Activated CD8-positive, alpha-beta T cell treated with anti-CD3 and anti-CD28 coated beads, Interleukin-2, amount 10 ng/mL, durations not matched to agents 7 days and 5 days (primary cell): ENCODE data around the gene CDK5RAP1. TPM values are rescaled to one million over a fixed set of nuclear protein-coding genes. Genes with fewer than 3 reads are reported as not detected.

Experiments
- ATAC-seq: fragments of 150-1000 bp; cut with Tn5 transposase; one replicate; pipeline ENCODE4 v1.10.0; 2021; ENCODE audit warnings: moderate library complexity
- CTCF ChIA-PET: fragments of 350-600 bp; sonication (Branson Sonifier 250); formaldehyde crosslinking; loops from one replicate; lab custom pipeline; 2021; ENCODE audit warnings: antibody characterized with exemption; lab: Charles Lee
- POLR2A ChIA-PET: fragments of 350-600 bp; sonication (Branson Sonifier 250); formaldehyde crosslinking; loops from one replicate; lab custom pipeline; 2021; ENCODE audit warnings: antibody characterized with exemption; lab: Charles Lee
- DNase-seq: peaks from one replicate; pipeline ENCODE4 v3.0.0-alpha.2; 2020
- H3K27ac Mint-ChIP-seq: one replicate; pipeline ENCODE4 v1.8.0; 2021; ENCODE audit warnings: mild to moderate bottlenecking, mixed read lengths
- H3K27me3 Mint-ChIP-seq: one replicate; pipeline ENCODE4 v1.8.0; 2021; ENCODE audit warnings: low read depth, mixed read lengths
- H3K36me3 Mint-ChIP-seq: one replicate; pipeline ENCODE4 v1.8.0; 2021; ENCODE audit warnings: low read depth, mixed read lengths
- H3K4me1 Mint-ChIP-seq: one replicate; pipeline ENCODE4 v1.8.0; 2021; ENCODE audit warnings: low read depth, mixed read lengths
- H3K4me3 Mint-ChIP-seq: one replicate; pipeline ENCODE4 v1.8.0; 2021; ENCODE audit warnings: mild to moderate bottlenecking, mixed read lengths
- H3K9me3 Mint-ChIP-seq: one replicate; pipeline ENCODE4 v1.8.0; 2022; ENCODE audit warnings: mixed read lengths; ENCODE audit not compliant: insufficient read depth
- total RNA-seq, 2 experiments: library from RNA; stranded (reverse); gene quantifications; one replicate each; pipeline ENCODE4 v1.2.3, GENCODE V29; 2021

CDK5RAP1 gene
- total RNA-seq, 2 experiments from 2014 or later, result 32.9 to 37.5 TPM

- no peak overlapping the region for H3K4me3 Mint-ChIP-seq
- no peak for DNase-seq
- no peaks in the 10 kb centered on the region for H3K4me1 Mint-ChIP-seq
- no peaks in the 10 kb centered on the region for H3K36me3 Mint-ChIP-seq
- CTCF ChIA-PET, result no interaction called here
- no peak for ATAC-seq
- POLR2A ChIA-PET, result no interaction called here
- H3K27me3 Mint-ChIP-seq, result peaks cover 7% of the 10 kb centered on the region
- H3K9me3 Mint-ChIP-seq, result no peaks in the 10 kb centered on the region
- H3K27ac Mint-ChIP-seq, result no peak overlapping the region
Measured at GRCh38 chr20:33337531-33338165, 63.7 kb downstream of the CDK5RAP1 start.

GRCh38 chr20:33337119-33337518, 64.2 kb downstream of the CDK5RAP1 start:
- no peak for DNase-seq
- ATAC-seq, result no peak
- H3K4me3 Mint-ChIP-seq, result no peak overlapping the region
- H3K27me3 Mint-ChIP-seq, result peaks cover 7% of the 10 kb centered on the region
- no peak overlapping the region for H3K27ac Mint-ChIP-seq
- ChIA-PET CTCF (no interaction called here), POLR2A (no interaction called here)
- H3K36me3 Mint-ChIP-seq, result no peaks in the 10 kb centered on the region
- no peaks in the 10 kb centered on the region for H3K4me1 Mint-ChIP-seq
- no peaks in the 10 kb centered on the region for H3K9me3 Mint-ChIP-seq

GRCh38 chr20:33336375-33336774, 64.9 kb downstream of the CDK5RAP1 start:
- Mint-ChIP-seq H3K4me1 (no peaks in the 10 kb centered on the region), H3K9me3 (no peaks in the 10 kb centered on the region), H3K4me3 (no peak overlapping the region), H3K27me3 (peaks cover 7% of the 10 kb centered on the region), H3K36me3 (no peaks in the 10 kb centered on the region), H3K27ac (no peak overlapping the region)
- DNase-seq (no peak), ATAC-seq (no peak)
- ChIA-PET CTCF (no interaction called here), POLR2A (no interaction called here)

GRCh38 chr20:33334111-33334510, 67.2 kb downstream of the CDK5RAP1 start:
- Mint-ChIP-seq H3K27ac (no peak overlapping the region), H3K27me3 (peaks cover 7% of the 10 kb centered on the region), H3K4me1 (no peaks in the 10 kb centered on the region), H3K9me3 (no peaks in the 10 kb centered on the region), H3K4me3 (no peak overlapping the region), H3K36me3 (no peaks in the 10 kb centered on the region)
- no peak for DNase-seq
- CTCF ChIA-PET, result no interaction called here
- no peak for ATAC-seq
- POLR2A ChIA-PET, result no interaction called here

- H3K27me3 Mint-ChIP-seq, result peaks cover 10% of the 10 kb centered on the region
- no peak overlapping the region for H3K27ac Mint-ChIP-seq
- no peaks in the 10 kb centered on the region for H3K36me3 Mint-ChIP-seq
- ChIA-PET POLR2A (no interaction called here), CTCF (no interaction called here)
- ATAC-seq (no peak), DNase-seq (no peak)
- no peaks in the 10 kb centered on the region for H3K9me3 Mint-ChIP-seq
- H3K4me3 Mint-ChIP-seq, result no peak overlapping the region
- H3K4me1 Mint-ChIP-seq, result no peaks in the 10 kb centered on the region
Measured at GRCh38 chr20:33333616-33334015, 67.7 kb downstream of the CDK5RAP1 start.

- Mint-ChIP-seq H3K4me3 (no peak overlapping the region), H3K36me3 (no peaks in the 10 kb centered on the region), H3K4me1 (no peaks in the 10 kb centered on the region), H3K9me3 (no peaks in the 10 kb centered on the region), H3K27me3 (peaks cover 17% of the 10 kb centered on the region), H3K27ac (no peak overlapping the region)
- no peak for DNase-seq
- POLR2A ChIA-PET, result no interaction called here
- no peak for ATAC-seq
- CTCF ChIA-PET, result no interaction called here
Measured at GRCh38 chr20:33332905-33333456, 68.3 kb downstream of the CDK5RAP1 start.

GRCh38 chr20:33328157-33329137, 72.9 kb downstream of the CDK5RAP1 start:
- H3K4me1 Mint-ChIP-seq, result no peaks in the 10 kb centered on the region
- H3K27me3 Mint-ChIP-seq, result peaks cover 13% of the 10 kb centered on the region
- H3K4me3 Mint-ChIP-seq, result no peak overlapping the region
- ChIA-PET POLR2A (no interaction called here), CTCF (no interaction called here)
- H3K27ac Mint-ChIP-seq, result no peak overlapping the region
- ATAC-seq (no peak), DNase-seq (no peak)
- H3K9me3 Mint-ChIP-seq, result no peaks in the 10 kb centered on the region
- no peaks in the 10 kb centered on the region for H3K36me3 Mint-ChIP-seq

GRCh38 chr20:33325350-33325749, 76.0 kb downstream of the CDK5RAP1 start:
- DNase-seq (no peak), ATAC-seq (no peak)
- no peaks in the 10 kb centered on the region for H3K4me1 Mint-ChIP-seq
- ChIA-PET POLR2A (no interaction called here), CTCF (no interaction called here)
- no peak overlapping the region for H3K27ac Mint-ChIP-seq
- H3K36me3 Mint-ChIP-seq, result no peaks in the 10 kb centered on the region
- H3K9me3 Mint-ChIP-seq, result no peaks in the 10 kb centered on the region
- H3K4me3 Mint-ChIP-seq, result no peak overlapping the region
- H3K27me3 Mint-ChIP-seq, result peaks cover 13% of the 10 kb centered on the region

- Mint-ChIP-seq H3K27me3 (peaks cover 5% of the 10 kb centered on the region), H3K4me3 (no peak overlapping the region), H3K9me3 (no peaks in the 10 kb centered on the region), H3K36me3 (no peaks in the 10 kb centered on the region), H3K27ac (no peak overlapping the region), H3K4me1 (no peaks in the 10 kb centered on the region)
- ChIA-PET POLR2A (no interaction called here), CTCF (no interaction called here)
- DNase-seq (no peak), ATAC-seq (no peak)
Measured at GRCh38 chr20:33323236-33323635, 78.1 kb downstream of the CDK5RAP1 start.

GRCh38 chr20:33322456-33322855, 78.9 kb downstream of the CDK5RAP1 start:
- DNase-seq, result no peak
- Mint-ChIP-seq H3K27me3 (peaks cover 4% of the 10 kb centered on the region), H3K36me3 (no peaks in the 10 kb centered on the region), H3K4me1 (no peaks in the 10 kb centered on the region), H3K27ac (no peak overlapping the region), H3K9me3 (no peaks in the 10 kb centered on the region), H3K4me3 (no peak overlapping the region)
- POLR2A ChIA-PET, result no interaction called here
- CTCF ChIA-PET, result interaction anchor here (1.5 kb wide), 1 partner anchor 23 kb away, joined by 4 read pairs; no protein-coding TSS in a partner anchor
- no peak for ATAC-seq

GRCh38 chr20:33320006-33320405, 81.3 kb downstream of the CDK5RAP1 start:
- ChIA-PET POLR2A (interaction anchor here (0.5 kb wide), 1 partner anchor 114 kb away, joined by 3 read pairs; no protein-coding TSS in a partner anchor), CTCF (no interaction called here)
- Mint-ChIP-seq H3K27ac (no peak overlapping the region), H3K27me3 (peaks cover 2% of the 10 kb centered on the region), H3K9me3 (no peaks in the 10 kb centered on the region), H3K36me3 (no peaks in the 10 kb centered on the region), H3K4me1 (no peaks in the 10 kb centered on the region), H3K4me3 (no peak overlapping the region)
- no peak for ATAC-seq
- no peak for DNase-seq

- ATAC-seq, result no peak
- DNase-seq, result no peak
- Mint-ChIP-seq H3K27me3 (peaks cover 2% of the 10 kb centered on the region), H3K27ac (no peak overlapping the region), H3K4me3 (no peak overlapping the region), H3K4me1 (no peaks in the 10 kb centered on the region), H3K36me3 (no peaks in the 10 kb centered on the region), H3K9me3 (no peaks in the 10 kb centered on the region)
- ChIA-PET CTCF (no interaction called here), POLR2A (interaction anchor here (0.6 kb wide), 1 partner anchor 791 kb away, joined by 4 read pairs; no protein-coding TSS in a partner anchor)
Measured at GRCh38 chr20:33318096-33318429, 83.3 kb downstream of the CDK5RAP1 start.
